Ramos (cell line): Measurements from ENCODE around the gene MPRIP.

Experiments used
- in situ Hi-C: fragments of 300-500 bp; cut with MboI; formaldehyde crosslinking; loops from one replicate; pipeline ENCODE4 v1.14.3; 2022; ENCODE audit warnings: low sequenced_read_pairs; ENCODE audit not compliant: unreplicated experiment

The MPRIP gene

DNA sequence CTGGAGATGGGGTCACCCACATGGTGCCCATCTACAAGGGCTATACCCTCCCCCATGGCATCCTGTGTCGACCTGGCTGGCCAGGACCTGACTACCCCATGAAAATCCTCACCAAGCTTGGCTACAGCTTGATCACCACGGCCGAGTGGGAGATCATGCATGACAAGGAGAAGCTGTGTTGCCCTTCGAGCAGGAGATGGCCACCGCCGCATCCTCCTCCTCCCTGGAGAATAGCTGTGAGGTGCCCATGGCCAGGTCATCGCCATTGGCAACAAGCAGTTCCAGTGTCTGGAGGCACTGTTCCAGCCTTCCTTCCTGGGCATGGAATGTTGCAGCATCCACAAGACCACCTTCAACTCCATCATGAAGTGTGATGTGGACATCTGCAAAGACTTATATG, 200.0 kb downstream of the MPRIP start:
- in situ Hi-C loops = no loop called here
